Neural progenitor cell (in vitro differentiated cells): ENCODE measurements around the gene PAIP2. TPM values are rescaled to one million over a fixed set of nuclear protein-coding genes. Genes with fewer than 3 reads are reported as not detected.

Experiments used
- DNase-seq: peaks from one replicate; pipeline ENCODE4 v3.0.0-alpha.2; 2016; ENCODE audit warnings: low spot score
- H2AFZ ChIP-seq: fragments of 200-600 bp; sonication (generic); replicated peaks from 2 replicates; pipeline ENCODE4 v1.6.1; 2016; ENCODE audit warnings: antibody characterized with exemption
- H3F3A ChIP-seq: fragments of 200-600 bp; sonication (generic); 2 replicates; pipeline ENCODE4 v1.6.1; 2016; ENCODE audit warnings: antibody characterized with exemption, low read depth
- H3K27ac ChIP-seq: fragments of 200-600 bp; sonication (generic); 2 replicates; pipeline ENCODE4 v1.5.1; 2016; ENCODE audit warnings: mild to moderate bottlenecking
- H3K27me3 ChIP-seq: fragments of 200-600 bp; sonication (generic); 2 replicates; pipeline ENCODE4 v1.6.1; 2016; ENCODE audit warnings: mild to moderate bottlenecking, moderate library complexity
- H3K36me3 ChIP-seq: fragments of 200-600 bp; sonication (generic); 2 replicates; pipeline ENCODE4 v1.5.1; 2016
- H3K4me1 ChIP-seq: fragments of 200-600 bp; sonication (generic); 2 replicates; pipeline ENCODE4 v1.6.1; 2016; ENCODE audit warnings: mixed run types
- H3K4me2 ChIP-seq: fragments of 200-600 bp; sonication (generic); 2 replicates; pipeline ENCODE4 v1.6.1; 2016
- H3K4me3 ChIP-seq: fragments of 200-600 bp; sonication (generic); 2 replicates; pipeline ENCODE4 v1.5.1; 2016
- H3K79me2 ChIP-seq: fragments of 200-600 bp; sonication (generic); 2 replicates; pipeline ENCODE4 v1.6.1; 2016; ENCODE audit warnings: low read depth
- H3K9ac ChIP-seq: fragments of 200-600 bp; sonication (generic); 2 replicates; pipeline ENCODE4 v1.6.1; 2016
- H3K9me3 ChIP-seq: fragments of 200-600 bp; sonication (generic); 2 replicates; pipeline ENCODE4 v1.5.1; 2016; ENCODE audit warnings: low read depth
- H4K20me1 ChIP-seq: fragments of 200-600 bp; sonication (generic); 2 replicates; pipeline ENCODE4 v1.6.1; 2016; ENCODE audit warnings: low read depth
- H3K27ac Mint-ChIP-seq: 3 replicates; pipeline ENCODE4 v1.8.0; 2021; ENCODE audit warnings: mixed read lengths
- H3K27me3 Mint-ChIP-seq: 2 replicates; pipeline ENCODE4 v1.8.0; 2022; ENCODE audit warnings: low read depth, mild to moderate bottlenecking, inconsistent platforms, moderate library complexity, mixed read lengths; ENCODE audit not compliant: insufficient read depth
- H3K36me3 Mint-ChIP-seq: 3 replicates; pipeline ENCODE4 v1.8.0; 2021; ENCODE audit warnings: mixed read lengths
- H3K4me1 Mint-ChIP-seq: 3 replicates; pipeline ENCODE4 v1.8.0; 2021; ENCODE audit warnings: mixed read lengths
- H3K4me3 Mint-ChIP-seq: 3 replicates; pipeline ENCODE4 v1.8.0; 2021; ENCODE audit warnings: mild to moderate bottlenecking, moderate library complexity, mixed read lengths
- H3K9me3 Mint-ChIP-seq: 3 replicates; pipeline ENCODE4 v1.8.0; 2020; ENCODE audit warnings: mixed read lengths
- EZH2 ChIP-seq: fragments of 200-600 bp; sonication (generic); IDR thresholded peaks from 2 replicates; pipeline ENCODE4 v1.6.1; 2017; ENCODE audit warnings: antibody characterized with exemption, mild to moderate bottlenecking, moderate library complexity
- EZH2phosphoT487 ChIP-seq: fragments of 200-600 bp; sonication (generic); IDR thresholded peaks from 2 replicates; pipeline ENCODE4 v1.6.1; 2017; ENCODE audit warnings: antibody characterized with exemption
- total RNA-seq: library from RNA; depleted of rRNA; stranded (reverse); fragments of >200 nt; gene quantifications from 2 replicates; pipeline ENCODE4 v1.2.3, GENCODE V29; 2015; ENCODE audit warnings: low replicate concordance
- TF ChIP-seq, protein P1 (sequence below): fragments of 200-600 bp; sonication (generic); IDR thresholded peaks from 2 replicates; pipeline ENCODE4 v1.5.1; 2017; ENCODE audit warnings: antibody characterized with exemption, mild to moderate bottlenecking

Gene PAIP2
- total RNA-seq, 1 donor from 2014 or later = 201 TPM

DNA sequence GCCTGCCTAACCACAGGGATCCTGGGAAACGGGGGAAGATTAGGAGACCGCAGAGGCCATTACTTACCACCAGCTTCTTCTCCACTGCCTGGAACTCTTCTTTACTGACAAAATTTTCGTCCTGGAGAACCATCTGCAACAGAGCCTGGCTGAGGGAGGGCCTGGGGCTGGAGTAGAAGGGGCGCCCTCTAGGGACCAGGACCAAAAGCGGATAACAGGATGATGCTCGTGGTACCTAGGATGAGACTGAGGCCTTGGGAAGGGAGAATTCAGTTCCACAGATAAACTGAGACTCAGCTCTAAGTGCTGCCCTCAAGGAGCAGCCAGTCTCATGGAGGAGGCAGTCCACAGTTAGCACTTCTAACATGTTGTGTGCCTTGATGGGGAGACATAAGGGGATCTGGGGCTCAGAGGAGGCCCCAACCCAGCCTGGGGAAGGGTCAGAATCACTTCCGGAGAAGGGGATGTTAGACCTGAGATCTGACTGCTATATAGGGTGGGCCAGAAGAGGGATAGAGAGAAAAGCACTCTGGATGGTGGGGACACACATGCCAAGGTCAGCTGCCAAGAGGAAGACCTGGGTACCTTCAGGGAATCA, 61.0 kb downstream of the PAIP2 start:
- H3K9me3 Mint-ChIP-seq = no peaks in the 10 kb centered on the region
- no peak for TF ChIP-seq EZH2phosphoT487
- TF ChIP-seq, protein P1, sequence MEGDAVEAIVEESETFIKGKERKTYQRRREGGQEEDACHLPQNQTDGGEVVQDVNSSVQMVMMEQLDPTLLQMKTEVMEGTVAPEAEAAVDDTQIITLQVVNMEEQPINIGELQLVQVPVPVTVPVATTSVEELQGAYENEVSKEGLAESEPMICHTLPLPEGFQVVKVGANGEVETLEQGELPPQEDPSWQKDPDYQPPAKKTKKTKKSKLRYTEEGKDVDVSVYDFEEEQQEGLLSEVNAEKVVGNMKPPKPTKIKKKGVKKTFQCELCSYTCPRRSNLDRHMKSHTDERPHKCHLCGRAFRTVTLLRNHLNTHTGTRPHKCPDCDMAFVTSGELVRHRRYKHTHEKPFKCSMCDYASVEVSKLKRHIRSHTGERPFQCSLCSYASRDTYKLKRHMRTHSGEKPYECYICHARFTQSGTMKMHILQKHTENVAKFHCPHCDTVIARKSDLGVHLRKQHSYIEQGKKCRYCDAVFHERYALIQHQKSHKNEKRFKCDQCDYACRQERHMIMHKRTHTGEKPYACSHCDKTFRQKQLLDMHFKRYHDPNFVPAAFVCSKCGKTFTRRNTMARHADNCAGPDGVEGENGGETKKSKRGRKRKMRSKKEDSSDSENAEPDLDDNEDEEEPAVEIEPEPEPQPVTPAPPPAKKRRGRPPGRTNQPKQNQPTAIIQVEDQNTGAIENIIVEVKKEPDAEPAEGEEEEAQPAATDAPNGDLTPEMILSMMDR = peak; percentile 63
- no peaks in the 10 kb centered on the region for H3K79me2 ChIP-seq
- peak overlapping the region; percentile 95 for H3K4me3 Mint-ChIP-seq
- H4K20me1 ChIP-seq = no peaks in the 10 kb centered on the region
- H3K4me1 Mint-ChIP-seq = peaks cover 29% of the 10 kb centered on the region
- DNase-seq = peak; percentile 49
- no peaks in the 10 kb centered on the region for H3K36me3 ChIP-seq
- H3K4me3 ChIP-seq = no peak overlapping the region
- no peaks in the 10 kb centered on the region for H3K27me3 ChIP-seq
- H3K9me3 ChIP-seq = no peaks in the 10 kb centered on the region
- H3K4me1 ChIP-seq = peaks cover 6% of the 10 kb centered on the region
- H2AFZ ChIP-seq = no peak overlapping the region
- no peak overlapping the region for H3K4me2 ChIP-seq
- peaks cover 24% of the 10 kb centered on the region for H3F3A ChIP-seq
- no peak overlapping the region for H3K9ac ChIP-seq
- no peaks in the 10 kb centered on the region for H3K27me3 Mint-ChIP-seq
- H3K36me3 Mint-ChIP-seq = peaks cover 6% of the 10 kb centered on the region
- no peak overlapping the region for H3K27ac ChIP-seq
- H3K27ac Mint-ChIP-seq = no peak overlapping the region

DNA sequence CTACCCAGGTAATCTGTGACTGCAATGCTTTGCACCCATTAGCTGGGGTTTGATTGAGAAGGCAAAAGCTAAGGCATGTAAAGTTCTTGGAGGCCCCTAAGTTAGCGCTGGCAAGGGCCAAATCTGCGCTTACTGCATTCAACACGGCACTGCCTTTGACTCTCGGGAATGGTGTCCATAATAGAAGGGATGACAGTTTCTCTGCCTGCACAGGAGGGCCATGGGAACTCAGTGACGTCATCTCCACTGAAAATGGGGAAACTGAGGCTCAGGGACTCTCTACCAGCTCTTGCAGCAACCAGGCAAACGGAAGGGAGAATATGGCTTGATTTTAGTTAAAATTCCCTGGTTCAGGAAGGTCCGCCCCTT, 61.7 kb downstream of the PAIP2 start:
- no peak for DNase-seq
- Histone ChIP-seq H3K79me2 (no peaks in the 10 kb centered on the region), H3K4me2 (peak overlapping the region; percentile 83), H3K27me3 (no peaks in the 10 kb centered on the region), H3K9ac (no peak overlapping the region), H3K4me3 (peak overlapping the region; percentile 59), H4K20me1 (no peaks in the 10 kb centered on the region), H3K36me3 (no peaks in the 10 kb centered on the region), H3K27ac (peak overlapping the region; percentile 86), H3F3A (peaks cover 24% of the 10 kb centered on the region), H2AFZ (peak overlapping the region; percentile 88), H3K4me1 (peaks cover 6% of the 10 kb centered on the region), H3K9me3 (no peaks in the 10 kb centered on the region)
- Mint-ChIP-seq H3K4me3 (peak overlapping the region; percentile 95), H3K36me3 (peaks cover 1% of the 10 kb centered on the region), H3K4me1 (peaks cover 29% of the 10 kb centered on the region), H3K27me3 (no peaks in the 10 kb centered on the region), H3K27ac (peak overlapping the region; percentile 100), H3K9me3 (no peaks in the 10 kb centered on the region)
- TF ChIP-seq, protein P1 = no peak
- no peak for TF ChIP-seq EZH2phosphoT487
- TF ChIP-seq EZH2 = no peak

DNA sequence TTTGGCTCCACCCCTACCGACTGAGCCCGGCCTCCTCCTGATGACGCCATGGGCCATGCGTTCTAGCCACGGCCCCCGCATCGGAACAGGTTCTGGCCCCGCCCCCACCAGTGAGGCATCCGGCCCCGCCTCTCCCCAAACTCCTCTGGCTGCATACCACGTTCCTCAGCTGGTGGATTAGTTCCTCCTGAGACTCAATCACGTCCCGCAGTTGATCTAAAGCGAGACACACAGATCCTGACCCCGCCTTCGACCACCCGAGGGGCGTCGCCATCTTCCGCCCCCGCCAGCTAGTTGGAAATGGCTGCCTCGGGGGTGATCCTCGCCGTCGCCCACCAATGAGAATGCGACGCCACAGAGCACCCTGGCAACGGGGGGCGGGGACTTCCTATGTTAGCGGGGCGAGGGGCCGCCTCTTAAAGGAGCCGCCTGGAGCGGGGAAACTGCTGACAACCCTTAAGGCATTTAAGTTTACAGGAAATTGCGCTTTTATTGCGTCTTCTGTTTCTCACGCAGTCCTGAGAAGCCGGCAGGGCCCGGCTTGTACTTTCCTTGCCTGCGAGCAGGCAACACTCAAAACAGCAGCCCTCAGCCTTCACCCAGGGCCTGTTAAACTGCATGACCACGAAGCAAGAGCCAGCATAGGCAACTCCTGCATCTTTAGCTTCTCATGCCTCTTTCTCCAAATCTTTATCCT, 62.3 kb downstream of the PAIP2 start, which contains the start of gene SPATA24:
Gene SPATA24 (minus strand): TSS at position 303 of the 697 bp plus-strand sequence. CDS start 29 bp downstream, at position 274.
- H3F3A ChIP-seq = peaks cover 24% of the 10 kb centered on the region
- H3K4me3 ChIP-seq = peak within 1 kb of the TSS; percentile 59
- H3K36me3 ChIP-seq = no peaks in the 10 kb centered on the region
- Mint-ChIP-seq H3K4me3 (peak within 1 kb of the TSS; percentile 95), H3K4me1 (peaks cover 29% of the 10 kb centered on the region), H3K27ac (peak within 1 kb of the TSS; percentile 100), H3K36me3 (peaks cover 1% of the 10 kb centered on the region), H3K9me3 (no peaks in the 10 kb centered on the region), H3K27me3 (no peaks in the 10 kb centered on the region)
- no peaks in the 10 kb centered on the region for H3K79me2 ChIP-seq
- peak; percentile 99 for DNase-seq
- H3K9ac ChIP-seq = peak within 1 kb of the TSS; percentile 35
- H3K27ac ChIP-seq = peak within 1 kb of the TSS; percentile 86
- peak within 1 kb of the TSS; percentile 83 for H3K4me2 ChIP-seq
- no peak for TF ChIP-seq EZH2phosphoT487
- TF ChIP-seq EZH2 = no peak
- TF ChIP-seq, protein P1 = no peak
- peak within 1 kb of the TSS; percentile 88 for H2AFZ ChIP-seq
- H3K27me3 ChIP-seq = no peaks in the 10 kb centered on the region
- H3K4me1 ChIP-seq = peaks cover 6% of the 10 kb centered on the region
- no peaks in the 10 kb centered on the region for H3K9me3 ChIP-seq
- no peaks in the 10 kb centered on the region for H4K20me1 ChIP-seq
